Activated T-cell treated with anti-CD3 and anti-CD28 coated beads, Interleukin-2, amount 50 U/mL, for 24 hours (primary cell): ENCODE results near the gene SUGCT.
"Not testable (repeated sequence)": the region's sequence is repeated elsewhere in the genome, so short reads cannot be mapped to it uniquely, and the experiment has no call there.

Source experiments
- DNase-seq: peaks from one replicate; pipeline ENCODE4 v3.0.0-alpha.2; 2020
- H3K27ac Mint-ChIP-seq: 2 replicates; pipeline ENCODE4 v1.8.0; 2020; ENCODE audit warnings: mild to moderate bottlenecking, mixed read lengths
- H3K27me3 Mint-ChIP-seq: 2 replicates; pipeline ENCODE4 v1.8.0; 2020; ENCODE audit warnings: mixed read lengths
- H3K36me3 Mint-ChIP-seq: 2 replicates; pipeline ENCODE4 v1.8.0; 2020; ENCODE audit warnings: low read depth, mixed read lengths
- H3K4me1 Mint-ChIP-seq: 2 replicates; pipeline ENCODE4 v1.8.0; 2020; ENCODE audit warnings: low read depth, mixed read lengths
- H3K4me3 Mint-ChIP-seq: 2 replicates; pipeline ENCODE4 v1.8.0; 2020; ENCODE audit warnings: mild to moderate bottlenecking, moderate library complexity, mixed read lengths
- H3K9me3 Mint-ChIP-seq: 2 replicates; pipeline ENCODE4 v1.8.0; 2020; ENCODE audit warnings: mixed read lengths

SUGCT gene

DNA sequence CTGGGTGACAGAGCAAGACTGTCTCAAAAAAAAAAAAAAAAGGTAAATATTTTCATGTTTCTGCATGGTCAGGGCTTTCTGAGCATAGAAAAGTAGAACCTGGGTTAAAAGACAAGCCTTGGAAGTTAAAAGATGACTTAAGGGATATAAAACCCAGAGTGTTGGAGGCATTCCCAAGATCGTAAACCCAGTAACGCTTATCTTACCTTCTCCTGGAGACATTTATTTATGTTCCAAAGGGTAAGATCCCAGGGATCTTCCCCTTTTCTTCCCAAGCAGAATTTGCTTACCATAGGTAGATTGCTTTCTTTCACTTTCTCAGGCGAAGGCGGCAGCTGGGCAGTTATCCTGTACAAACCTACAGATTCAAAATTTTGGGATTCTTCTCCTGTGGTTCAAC lies 22.2 kb downstream of the SUGCT start:
- Mint-ChIP-seq H3K36me3 (no peaks in the 10 kb centered on the region), H3K27ac (no peak overlapping the region), H3K4me1 (no peaks in the 10 kb centered on the region), H3K9me3 (no peaks in the 10 kb centered on the region), H3K27me3 (no peaks in the 10 kb centered on the region), H3K4me3 (no peak overlapping the region)
- DNase-seq, result no peak

DNA sequence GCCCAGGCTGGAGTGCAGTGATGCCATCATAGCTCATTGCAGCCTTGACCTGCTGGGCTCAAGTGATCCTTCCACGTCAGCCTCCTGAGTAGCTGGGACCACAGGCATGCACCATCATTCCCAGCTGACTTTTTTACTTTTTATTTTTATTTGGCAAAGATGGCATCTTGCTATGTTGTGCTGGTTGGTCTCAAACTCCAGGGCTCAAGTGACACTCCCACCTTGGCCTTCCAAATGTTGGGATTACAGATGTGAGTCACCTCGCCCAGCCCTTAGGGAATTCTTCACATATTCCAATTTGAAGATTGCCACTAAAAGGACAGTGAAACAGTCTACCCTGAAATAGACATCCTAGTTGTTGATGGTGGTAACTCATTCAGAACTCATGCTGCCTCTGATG lies 27.7 kb downstream of the SUGCT start:
- Mint-ChIP-seq H3K9me3 (no peaks in the 10 kb centered on the region), H3K4me3 (no peak overlapping the region), H3K27ac (no peak overlapping the region), H3K4me1 (no peaks in the 10 kb centered on the region), H3K27me3 (no peaks in the 10 kb centered on the region), H3K36me3 (no peaks in the 10 kb centered on the region)
- DNase-seq, result no peak

DNA sequence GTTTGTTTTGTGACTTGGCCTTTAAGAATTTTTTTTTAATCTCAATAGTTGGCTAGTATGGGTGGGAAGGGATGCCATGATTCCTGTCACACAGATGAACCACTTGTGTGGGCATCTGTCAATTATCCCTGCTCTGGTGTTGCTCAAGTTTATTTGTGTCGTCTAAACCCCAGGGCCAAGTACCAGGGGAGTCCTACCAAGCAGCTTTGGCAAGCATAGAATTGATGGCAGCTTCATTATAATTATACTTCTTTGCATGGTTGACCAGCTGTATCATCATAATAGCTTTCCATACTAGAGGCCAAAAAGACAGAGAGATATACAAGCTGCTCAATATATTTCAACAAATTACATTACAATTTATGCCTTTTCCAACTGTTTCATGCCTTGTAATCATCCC lies 30.4 kb downstream of the SUGCT start:
- no peak for DNase-seq
- H3K4me3 Mint-ChIP-seq, result no peak overlapping the region
- no peaks in the 10 kb centered on the region for H3K36me3 Mint-ChIP-seq
- no peak overlapping the region for H3K27ac Mint-ChIP-seq
- H3K9me3 Mint-ChIP-seq, result no peaks in the 10 kb centered on the region
- no peaks in the 10 kb centered on the region for H3K27me3 Mint-ChIP-seq
- no peaks in the 10 kb centered on the region for H3K4me1 Mint-ChIP-seq

GRCh38 chr7:40167291-40167690 lies 32.5 kb downstream of the SUGCT start:
- Mint-ChIP-seq H3K36me3 (no peaks in the 10 kb centered on the region), H3K27ac (no peak overlapping the region), H3K4me1 (no peaks in the 10 kb centered on the region), H3K27me3 (no peaks in the 10 kb centered on the region), H3K4me3 (no peak overlapping the region), H3K9me3 (no peaks in the 10 kb centered on the region)
- DNase-seq, result no peak

DNA sequence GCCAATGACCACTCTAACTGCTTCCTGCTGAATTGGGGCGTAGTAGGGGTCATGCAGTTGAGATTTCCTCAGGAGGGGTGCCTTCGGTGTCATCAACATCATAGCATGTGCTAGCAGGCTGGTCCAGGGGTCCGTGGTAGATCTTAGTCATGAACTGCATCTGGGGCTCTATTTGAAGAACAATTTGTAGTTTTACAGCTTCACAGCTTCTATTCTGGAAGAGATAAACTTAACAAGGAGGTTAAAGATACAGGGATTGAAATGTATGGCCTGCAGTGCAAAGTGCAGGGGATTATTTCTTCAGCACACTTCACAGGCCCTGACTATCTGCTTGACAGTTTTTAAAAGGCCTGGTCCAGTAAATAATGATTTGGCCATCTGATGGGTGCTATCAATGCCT lies 33.5 kb downstream of the SUGCT start:
- H3K27me3 Mint-ChIP-seq, H3K4me1 Mint-ChIP-seq, H3K4me3 Mint-ChIP-seq, H3K36me3 Mint-ChIP-seq, DNase-seq, H3K27ac Mint-ChIP-seq, H3K9me3 Mint-ChIP-seq: not testable (repeated sequence)

DNA sequence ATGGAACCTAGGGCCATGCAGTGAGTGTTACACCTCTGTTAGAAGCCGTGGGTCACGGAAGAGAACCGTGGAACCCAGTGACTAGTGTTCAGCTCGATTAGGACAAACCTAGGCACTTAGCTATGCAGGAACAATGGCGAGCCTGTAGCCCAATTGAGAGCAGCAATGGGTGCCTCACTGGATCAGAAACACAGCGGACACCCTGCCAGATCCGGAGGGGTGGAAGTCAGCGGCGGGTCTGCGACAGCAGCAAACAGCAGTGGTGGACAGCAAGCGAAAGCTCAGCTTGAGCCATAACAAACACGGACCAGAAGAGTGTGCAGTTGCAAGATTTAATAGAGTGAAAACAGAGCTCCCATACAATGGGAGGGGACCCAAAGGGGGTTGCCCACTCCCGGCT lies 38.3 kb downstream of the SUGCT start:
- not testable (repeated sequence) for H3K9me3 Mint-ChIP-seq, H3K27ac Mint-ChIP-seq, H3K27me3 Mint-ChIP-seq, H3K4me1 Mint-ChIP-seq, DNase-seq, H3K36me3 Mint-ChIP-seq, H3K4me3 Mint-ChIP-seq

DNA sequence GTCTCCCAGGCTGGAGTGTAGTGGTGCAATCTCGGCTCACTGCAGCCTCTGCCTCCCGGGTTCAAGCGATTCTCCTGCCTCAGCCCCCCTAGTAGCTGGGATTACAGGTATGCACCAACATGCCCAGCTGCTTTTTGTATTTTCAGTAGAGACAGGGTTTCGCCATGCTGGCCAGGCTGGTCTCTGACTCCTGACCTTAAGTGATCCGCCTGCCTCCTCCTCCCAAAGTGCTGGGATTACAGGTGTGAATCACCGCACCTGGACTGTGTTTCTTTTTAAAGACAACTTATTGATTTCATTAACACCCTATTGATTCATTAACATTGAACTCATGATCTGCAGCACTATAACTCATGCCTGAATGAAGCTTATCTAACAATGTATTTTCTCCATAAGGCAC lies 40.5 kb downstream of the SUGCT start:
- H3K9me3 Mint-ChIP-seq, H3K27me3 Mint-ChIP-seq, H3K4me1 Mint-ChIP-seq, H3K36me3 Mint-ChIP-seq, DNase-seq, H3K4me3 Mint-ChIP-seq, H3K27ac Mint-ChIP-seq: not testable (repeated sequence)

- H3K4me3 Mint-ChIP-seq, result no peak overlapping the region
- no peak overlapping the region for H3K27ac Mint-ChIP-seq
- no peaks in the 10 kb centered on the region for H3K36me3 Mint-ChIP-seq
- H3K9me3 Mint-ChIP-seq, result no peaks in the 10 kb centered on the region
- no peaks in the 10 kb centered on the region for H3K27me3 Mint-ChIP-seq
- no peaks in the 10 kb centered on the region for H3K4me1 Mint-ChIP-seq
- no peak for DNase-seq
Observed at GRCh38 chr7:40175725-40176510, 41.1 kb downstream of the SUGCT start.

GRCh38 chr7:40177071-40177470 lies 42.3 kb downstream of the SUGCT start:
- Mint-ChIP-seq H3K27me3 (no peaks in the 10 kb centered on the region), H3K36me3 (no peaks in the 10 kb centered on the region), H3K9me3 (no peaks in the 10 kb centered on the region), H3K4me1 (no peaks in the 10 kb centered on the region), H3K4me3 (no peak overlapping the region), H3K27ac (no peak overlapping the region)
- no peak for DNase-seq

- H3K36me3 Mint-ChIP-seq, result no peaks in the 10 kb centered on the region
- no peaks in the 10 kb centered on the region for H3K9me3 Mint-ChIP-seq
- H3K27me3 Mint-ChIP-seq, result no peaks in the 10 kb centered on the region
- no peak for DNase-seq
- no peaks in the 10 kb centered on the region for H3K4me1 Mint-ChIP-seq
- no peak overlapping the region for H3K4me3 Mint-ChIP-seq
- H3K27ac Mint-ChIP-seq, result no peak overlapping the region
Observed at GRCh38 chr7:40182452-40182851, 47.6 kb downstream of the SUGCT start.

DNA sequence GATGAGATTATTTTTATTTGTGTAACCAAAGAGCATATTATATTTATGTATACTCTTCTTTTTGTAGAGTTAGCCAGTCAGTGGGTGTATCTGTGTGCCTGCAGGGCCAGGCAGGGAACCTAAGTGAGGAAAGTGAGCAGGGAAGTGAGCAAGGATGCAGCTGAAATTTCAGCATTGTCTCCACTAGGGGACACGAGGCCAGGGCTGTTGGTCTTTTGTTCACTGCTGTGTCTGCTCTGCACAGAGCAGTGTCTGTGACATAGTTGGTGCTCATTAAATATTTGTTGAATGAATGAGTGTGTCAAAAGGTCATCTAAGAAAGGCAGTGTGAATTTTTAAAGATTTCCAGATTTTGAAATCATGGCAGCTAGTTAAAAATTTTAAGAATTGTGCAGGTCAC lies 51.8 kb downstream of the SUGCT start:
- Mint-ChIP-seq H3K4me1 (no peaks in the 10 kb centered on the region), H3K9me3 (no peaks in the 10 kb centered on the region), H3K27ac (no peak overlapping the region), H3K36me3 (no peaks in the 10 kb centered on the region), H3K27me3 (no peaks in the 10 kb centered on the region), H3K4me3 (no peak overlapping the region)
- no peak for DNase-seq

GRCh38 chr7:40192036-40192435 lies 57.2 kb downstream of the SUGCT start:
- H3K27me3 Mint-ChIP-seq, result no peaks in the 10 kb centered on the region
- no peaks in the 10 kb centered on the region for H3K4me1 Mint-ChIP-seq
- no peaks in the 10 kb centered on the region for H3K36me3 Mint-ChIP-seq
- H3K4me3 Mint-ChIP-seq, result no peak overlapping the region
- no peak for DNase-seq
- no peak overlapping the region for H3K27ac Mint-ChIP-seq
- no peaks in the 10 kb centered on the region for H3K9me3 Mint-ChIP-seq

DNA sequence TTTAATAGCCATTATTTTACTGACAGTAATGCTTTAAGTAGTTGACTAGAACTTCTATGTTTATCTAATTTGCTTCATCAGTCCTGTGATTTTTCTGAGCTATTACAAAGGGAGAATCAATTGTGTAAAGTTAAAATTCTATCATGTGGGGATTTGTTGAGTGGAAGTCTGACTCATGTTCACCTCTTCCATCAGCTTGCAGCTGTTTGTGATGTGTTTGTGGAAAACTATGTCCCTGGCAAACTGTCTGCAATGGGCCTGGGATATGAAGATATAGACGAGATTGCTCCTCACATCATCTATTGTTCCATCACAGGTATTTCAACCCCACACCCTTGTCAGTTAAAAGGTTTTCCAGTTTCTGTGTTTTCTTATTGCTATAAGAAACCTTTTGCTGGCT lies 59.9 kb downstream of the SUGCT start:
- Mint-ChIP-seq H3K4me1 (no peaks in the 10 kb centered on the region), H3K4me3 (no peak overlapping the region), H3K9me3 (no peaks in the 10 kb centered on the region), H3K36me3 (no peaks in the 10 kb centered on the region), H3K27me3 (no peaks in the 10 kb centered on the region), H3K27ac (no peak overlapping the region)
- DNase-seq, result no peak

DNA sequence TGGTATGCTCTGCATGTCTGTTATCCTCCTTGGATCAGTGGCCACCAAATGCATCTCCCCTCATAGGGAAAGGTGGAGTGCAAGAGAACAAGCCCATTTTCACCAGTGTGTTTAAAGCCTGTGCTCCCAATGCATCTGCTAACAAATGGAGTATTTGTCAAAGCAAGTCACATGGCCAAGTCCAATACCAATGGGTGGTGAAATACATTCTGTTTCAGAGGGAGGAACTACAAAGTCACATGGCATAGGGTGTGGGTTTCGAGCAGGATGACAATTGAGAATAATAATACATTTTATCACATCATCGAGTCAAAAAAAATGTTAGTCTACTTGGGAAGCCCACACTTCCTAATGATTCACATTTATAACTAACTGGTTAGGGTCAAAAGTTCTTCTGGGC lies 62.7 kb downstream of the SUGCT start:
- Mint-ChIP-seq H3K4me3 (no peak overlapping the region), H3K27me3 (no peaks in the 10 kb centered on the region), H3K27ac (no peak overlapping the region), H3K9me3 (no peaks in the 10 kb centered on the region), H3K4me1 (no peaks in the 10 kb centered on the region), H3K36me3 (no peaks in the 10 kb centered on the region)
- no peak for DNase-seq

- H3K4me3 Mint-ChIP-seq, result no peak overlapping the region
- H3K27me3 Mint-ChIP-seq, result no peaks in the 10 kb centered on the region
- no peaks in the 10 kb centered on the region for H3K36me3 Mint-ChIP-seq
- H3K4me1 Mint-ChIP-seq, result no peaks in the 10 kb centered on the region
- no peaks in the 10 kb centered on the region for H3K9me3 Mint-ChIP-seq
- no peak overlapping the region for H3K27ac Mint-ChIP-seq
- no peak for DNase-seq
Observed at GRCh38 chr7:40199076-40199802, 64.4 kb downstream of the SUGCT start.
